Natural killer cell (primary cell): ENCODE data around the gene PLK5. TPM values are rescaled to one million over a fixed set of nuclear protein-coding genes. Genes with fewer than 3 reads are reported as not detected.
A peak's percentile ranks its signal among the peaks of the same experiment; 100 is the strongest.

Experiments
- ATAC-seq, 3 donors: fragments of 150-1000 bp in 2 of 3; fragments of 200-7000 bp in 1 of 3; cut with Tn5 transposase; 1 replicate in 1 of 3; 2 replicates in 2 of 3; pipeline ENCODE4 v1.10.0; 2021; ENCODE audit warnings: mild to moderate bottlenecking in 2 of 3, moderate library complexity in 2 of 3
- DNase-seq, 2 donors: peaks; one replicate each; pipeline versions ENCODE4 v3.0.0 to v3.0.0-alpha.2; 2013 to 2021; ENCODE audit warnings: mixed read lengths in 1 of 2
- H3K27ac ChIP-seq: one replicate; pipeline ENCODE4 v1.5.1; 2013; ENCODE audit warnings: mild to moderate bottlenecking, low read length
- H3K27me3 ChIP-seq: one replicate; pipeline ENCODE4 v1.6.1; 2013; ENCODE audit warnings: low read length; ENCODE audit not compliant: control insufficient read depth, insufficient read depth
- H3K36me3 ChIP-seq: one replicate; pipeline ENCODE4 v1.6.1; 2013; ENCODE audit warnings: low read length; ENCODE audit not compliant: control insufficient read depth, insufficient read depth
- H3K4me1 ChIP-seq: one replicate; pipeline ENCODE4 v1.6.1; 2013; ENCODE audit warnings: low read length; ENCODE audit not compliant: control insufficient read depth, insufficient read depth
- H3K4me3 ChIP-seq: one replicate; pipeline ENCODE4 v1.5.1; 2013; ENCODE audit warnings: low read length
- H3K9me3 ChIP-seq: one replicate; pipeline ENCODE4 v1.6.1; 2013; ENCODE audit warnings: low read length; ENCODE audit not compliant: control insufficient read depth, insufficient read depth
- H3K27ac Mint-ChIP-seq, 2 donors: one replicate each; pipeline ENCODE4 v1.8.0; 2022; ENCODE audit warnings: mild to moderate bottlenecking in 2 of 2, mixed read lengths in 2 of 2, moderate library complexity in 1 of 2
- H3K27me3 Mint-ChIP-seq, 2 donors: one replicate each; pipeline ENCODE4 v1.8.0; 2022; ENCODE audit warnings: low read depth in 2 of 2, mixed read lengths in 2 of 2
- H3K36me3 Mint-ChIP-seq: one replicate; pipeline ENCODE4 v1.8.0; 2022; ENCODE audit warnings: mixed read lengths
- H3K4me1 Mint-ChIP-seq, 2 donors: one replicate each; pipeline ENCODE4 v1.8.0; 2022; ENCODE audit warnings: mixed read lengths in 2 of 2
- H3K4me3 Mint-ChIP-seq: one replicate; pipeline ENCODE4 v1.8.0; 2022; ENCODE audit warnings: mild to moderate bottlenecking, moderate library complexity, mixed read lengths
- H3K9me3 Mint-ChIP-seq, 2 donors: one replicate each; pipeline ENCODE4 v1.8.0; 2022; ENCODE audit warnings: mixed read lengths in 2 of 2
- WGBS: methylation state at CpG from one replicate; pipeline ENCODE4 v1.1.7; 2013; ENCODE audit warnings: missing lambda C conversion rate; ENCODE audit not compliant: insufficient coverage; 5-methylcytosine and 5-hydroxymethylcytosine counted together
- intact Hi-C: fragments of 100-400 bp; cut with micrococcal nuclease; formaldehyde crosslinking; loops from one replicate; pipeline ENCODE4 v1.14.2; 2022
- total RNA-seq, 4 donors: library from RNA; stranded (reverse); fragments of 120-200 nt in 1 of 4; gene quantifications; one replicate each; pipeline versions ENCODE4 v1.2.3 to v1.2.4, GENCODE V29; 2013 to 2022
- TF ChIP-seq, protein P1 (sequence below): fragments of 200-600 bp; IDR thresholded peaks from one replicate; pipeline ENCODE4 v1.8.0; 2022; ENCODE audit warnings: antibody characterized with exemption

The PLK5 gene
- total RNA-seq, 3 donors from 2014 or later (not counting 1 experiment from before 2014, with no cell fraction given): not detected

DNA sequence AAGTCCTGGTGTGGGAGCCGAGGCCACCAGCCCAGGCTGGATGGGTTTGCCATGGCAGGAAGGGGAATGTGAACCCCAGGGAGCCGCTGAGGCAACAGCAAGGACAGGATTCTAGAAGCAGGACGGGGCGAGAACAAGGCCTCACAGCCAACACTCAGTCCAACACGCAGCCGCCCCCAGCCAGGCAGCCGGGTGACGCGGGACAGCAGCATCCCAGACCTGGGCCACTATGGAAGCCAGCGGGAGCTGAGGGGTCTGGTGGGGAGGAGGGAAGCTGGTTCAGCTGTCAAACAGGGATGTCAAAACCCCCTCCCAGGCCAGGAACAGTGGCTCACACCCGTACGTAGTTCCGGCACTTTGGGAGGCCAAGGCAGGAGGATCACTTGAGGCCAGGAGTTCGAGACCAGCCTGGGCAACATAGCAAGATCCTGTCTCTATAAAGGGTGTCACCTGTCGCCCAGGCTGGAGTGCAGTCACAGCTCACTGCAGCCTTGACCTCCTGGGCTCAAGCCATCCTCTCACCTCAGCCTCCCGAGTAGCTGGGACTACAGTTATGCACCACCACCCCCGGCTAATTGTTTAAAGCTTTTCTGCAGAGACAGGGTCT is 37.5 kb downstream of the PLK5 start:
- ATAC-seq: no peak
- TF ChIP-seq, protein P1, sequence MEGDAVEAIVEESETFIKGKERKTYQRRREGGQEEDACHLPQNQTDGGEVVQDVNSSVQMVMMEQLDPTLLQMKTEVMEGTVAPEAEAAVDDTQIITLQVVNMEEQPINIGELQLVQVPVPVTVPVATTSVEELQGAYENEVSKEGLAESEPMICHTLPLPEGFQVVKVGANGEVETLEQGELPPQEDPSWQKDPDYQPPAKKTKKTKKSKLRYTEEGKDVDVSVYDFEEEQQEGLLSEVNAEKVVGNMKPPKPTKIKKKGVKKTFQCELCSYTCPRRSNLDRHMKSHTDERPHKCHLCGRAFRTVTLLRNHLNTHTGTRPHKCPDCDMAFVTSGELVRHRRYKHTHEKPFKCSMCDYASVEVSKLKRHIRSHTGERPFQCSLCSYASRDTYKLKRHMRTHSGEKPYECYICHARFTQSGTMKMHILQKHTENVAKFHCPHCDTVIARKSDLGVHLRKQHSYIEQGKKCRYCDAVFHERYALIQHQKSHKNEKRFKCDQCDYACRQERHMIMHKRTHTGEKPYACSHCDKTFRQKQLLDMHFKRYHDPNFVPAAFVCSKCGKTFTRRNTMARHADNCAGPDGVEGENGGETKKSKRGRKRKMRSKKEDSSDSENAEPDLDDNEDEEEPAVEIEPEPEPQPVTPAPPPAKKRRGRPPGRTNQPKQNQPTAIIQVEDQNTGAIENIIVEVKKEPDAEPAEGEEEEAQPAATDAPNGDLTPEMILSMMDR: no peak
- Histone ChIP-seq H3K36me3 (no peaks in the 10 kb centered on the region), H3K9me3 (no peaks in the 10 kb centered on the region), H3K27me3 (no peaks in the 10 kb centered on the region), H3K4me1 (no peaks in the 10 kb centered on the region), H3K4me3 (no peak overlapping the region), H3K27ac (no peak overlapping the region)
- no peak overlapping the region for H3K4me3 Mint-ChIP-seq
- no peaks in the 10 kb centered on the region for H3K36me3 Mint-ChIP-seq
- no peak overlapping the region for H3K27ac Mint-ChIP-seq
- intact Hi-C loops: no loop called here
- DNase-seq: no peak
- no peaks in the 10 kb centered on the region for H3K9me3 Mint-ChIP-seq
- H3K4me1 Mint-ChIP-seq: peaks cover 0 to 10% of the 10 kb centered on the region in 2 donors
- H3K27me3 Mint-ChIP-seq: no peaks in the 10 kb centered on the region
- WGBS: 94% methylated on average over 17 of the region's 17 CpGs

DNA sequence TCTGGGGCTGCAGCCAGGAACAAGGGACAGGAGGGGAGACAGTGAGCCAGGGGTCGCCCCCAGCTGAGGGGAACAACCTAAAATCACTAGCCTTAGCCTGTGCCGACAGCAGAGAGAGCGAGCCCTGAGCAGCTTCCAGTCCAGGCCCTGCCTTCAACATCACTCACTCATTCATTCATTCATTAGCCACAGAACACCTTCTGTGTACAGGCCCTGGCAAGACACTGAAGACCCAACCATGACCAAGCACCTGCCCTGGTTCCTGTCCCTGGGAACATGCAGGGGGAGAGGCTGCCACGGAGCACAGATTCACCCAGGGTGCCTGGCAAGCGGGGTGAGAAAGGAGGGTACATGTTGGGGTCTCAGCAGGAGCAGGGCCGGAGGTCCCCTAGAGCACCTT is 39.4 kb downstream of the PLK5 start:
- DNase-seq: no peak
- no peak overlapping the region for H3K4me3 ChIP-seq
- TF ChIP-seq, protein P1: no peak
- intact Hi-C loops: no loop called here
- no peaks in the 10 kb centered on the region for H3K36me3 ChIP-seq
- Mint-ChIP-seq H3K36me3 (no peaks in the 10 kb centered on the region), H3K27me3 (no peaks in the 10 kb centered on the region), H3K27ac (peak overlapping the region in 1 of 2 donors; percentile 20), H3K4me3 (no peak overlapping the region), H3K9me3 (no peaks in the 10 kb centered on the region), H3K4me1 (peaks cover 0 to 10% of the 10 kb centered on the region in 2 donors)
- no peaks in the 10 kb centered on the region for H3K9me3 ChIP-seq
- WGBS: 94% methylated on average over 6 of the region's 6 CpGs
- no peak overlapping the region for H3K27ac ChIP-seq
- peaks cover 7% of the 10 kb centered on the region for H3K4me1 ChIP-seq
- no peak for ATAC-seq
- H3K27me3 ChIP-seq: no peaks in the 10 kb centered on the region

DNA sequence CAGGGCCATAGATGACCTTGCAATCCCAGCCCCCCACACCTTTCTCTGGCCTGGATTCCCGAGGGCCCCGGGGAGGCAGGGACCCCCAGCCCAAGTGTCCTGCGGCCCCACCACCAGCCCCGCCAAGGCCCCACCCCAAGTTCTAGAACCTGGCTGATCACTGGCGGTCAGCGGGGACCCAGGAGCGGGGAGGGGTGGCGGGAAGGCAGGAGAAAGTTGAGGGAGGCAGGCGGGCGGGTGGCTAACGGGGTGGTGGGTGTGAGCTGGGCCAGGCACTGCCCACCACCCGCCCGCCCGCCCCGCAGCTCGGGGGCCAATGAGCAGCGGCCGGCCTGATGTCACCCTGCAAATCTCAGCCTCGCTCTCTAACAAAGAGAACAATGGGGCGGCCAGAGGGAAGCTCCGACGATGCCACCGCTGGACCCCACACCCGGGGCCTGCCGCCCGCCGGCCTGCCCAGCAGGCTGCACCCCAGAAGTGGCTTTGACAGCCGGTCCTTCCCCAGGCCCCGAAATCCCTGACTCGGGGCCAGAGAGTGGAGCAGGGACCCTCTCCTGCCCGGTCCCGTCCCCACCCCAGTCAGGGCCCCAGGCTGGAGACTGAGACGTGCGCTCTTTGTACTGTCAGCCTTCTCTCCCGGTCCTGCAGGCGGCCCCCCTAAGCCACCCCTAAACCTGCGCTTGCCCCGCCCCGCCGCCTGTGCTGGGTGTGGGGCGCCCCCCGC is 42.7 kb downstream of the PLK5 start:
- Mint-ChIP-seq H3K36me3 (no peaks in the 10 kb centered on the region), H3K4me3 (peak overlapping the region; percentile 47), H3K4me1 (peaks cover 0 to 4% of the 10 kb centered on the region in 2 donors), H3K27ac (no peak overlapping the region), H3K27me3 (peaks cover 10 to 13% of the 10 kb centered on the region in 2 donors), H3K9me3 (no peaks in the 10 kb centered on the region)
- Histone ChIP-seq H3K36me3 (no peaks in the 10 kb centered on the region), H3K9me3 (no peaks in the 10 kb centered on the region), H3K27ac (no peak overlapping the region), H3K4me3 (no peak overlapping the region), H3K4me1 (peaks cover 14% of the 10 kb centered on the region), H3K27me3 (no peaks in the 10 kb centered on the region)
- TF ChIP-seq, protein P1: no peak
- ATAC-seq (no peak), DNase-seq (no peak)
- intact Hi-C loops: no loop called here
- 55% methylated on average over 42 of the region's 42 CpGs for WGBS
